Measurements from ENCODE around the gene ITPR1. TPM values are rescaled to one million over a fixed set of nuclear protein-coding genes. Genes with fewer than 3 reads are reported as not detected.

The ITPR1 gene
- total and polyA plus RNA-seq, 2 of the 4 experiments (the other 2 are of a cell fraction) = 1.8 to 5.7 TPM

- Histone ChIP-seq H2BK20ac (ENCODE audit: low read depth, low read length) (no peak overlapping the region), H3K4me1 (ENCODE audit: control insufficient read depth, insufficient read depth, low read length) (no peaks in the 10 kb centered on the region), H4K20me1 (ENCODE audit: insufficient read depth, low read length) (no peaks in the 10 kb centered on the region), H3K4me2 (ENCODE audit: low read depth, low read length) (no peak overlapping the region), H2BK5ac (ENCODE audit: low read depth, low read length, poor library complexity, severe bottlenecking) (no peak overlapping the region), H2BK15ac (ENCODE audit: low read depth, low read length) (no peak overlapping the region), H3K4ac (ENCODE audit: low read depth, low read length) (no peak overlapping the region), H2BK120ac (ENCODE audit: low read depth, low read length) (no peak overlapping the region), H3K9me1 (ENCODE audit: insufficient read depth, low read length) (no peaks in the 10 kb centered on the region), H4K8ac (ENCODE audit: low read depth in 2 of 2, low read length in 2 of 2) (no peak overlapping the region), H3K4me3 (ENCODE audit: insufficient read depth, low read depth, low read length) (no peak overlapping the region), H3K79me1 (ENCODE audit: low read depth in 1 of 2, low read length in 2 of 2) (peaks cover 6 to 7% of the 10 kb centered on the region in 2 experiments), H3K56ac (ENCODE audit: extremely low read depth, insufficient read depth, low read length) (no peak overlapping the region), H3K14ac (replicated peaks; ENCODE audit: low read depth, low read length) (no peak overlapping the region), H3K9ac (ENCODE audit: low read depth, low read length) (no peak overlapping the region), H3K18ac (ENCODE audit: low read depth, low read length) (no peak overlapping the region), H3K27me3 (ENCODE audit: control insufficient read depth, insufficient read depth, low read length) (no peaks in the 10 kb centered on the region), H2AK9ac (replicated peaks; ENCODE audit: low read depth, low read length, poor library complexity) (no peak overlapping the region), H3K27ac (ENCODE audit: insufficient read depth, low read length) (no peak overlapping the region), H4K5ac (ENCODE audit: low read depth, low read length) (no peak overlapping the region), H3K23ac (ENCODE audit: low read depth, low read length) (no peak overlapping the region), H3K9me3 (ENCODE audit: control insufficient read depth, insufficient read depth, low read length) (no peaks in the 10 kb centered on the region), H2AK5ac (ENCODE audit: low read depth, low read length) (no peak overlapping the region), H2AFZ (replicated peaks; ENCODE audit: low read length, poor library complexity) (no peak overlapping the region), H3K36me3 (ENCODE audit: control insufficient read depth, insufficient read depth, low read length) (no peaks in the 10 kb centered on the region), H4K91ac (ENCODE audit: insufficient read depth, low read depth, low read length) (no peak overlapping the region)
- intact Hi-C loops (cut with micrococcal nuclease) = no loop called here
- no peak for DNase-seq
- no TSS peak for BruUV-seq (replicated peaks)
- ATAC-seq (ENCODE audit: low read depth) = no peak
- WGBS, 2 experiments (ENCODE audit: extremely low coverage in 2 of 2, insufficient read length in 1 of 2) = no CpG with 5 or more reads among the region's 1 CpG
- in situ Hi-C loops (cut with MboI; ENCODE audit: low sequenced_read_pairs) = no loop called here
- POLR2A ChIA-PET (ENCODE audit: unreplicated experiment) = no interaction called here
- dilution Hi-C loops (cut with HindIII; ENCODE audit: low sequenced_read_pairs, unreplicated experiment) = no loop called here
- CTCF ChIA-PET = no interaction called here
- no peak for TF ChIP-seq RFX5 (IDR thresholded peaks at IDR 0.05; ENCODE audit: low read depth, low read length)
- TF ChIP-seq CEBPB (IDR thresholded peaks at IDR 0.05; ENCODE audit: low read depth, low read length) = no peak
- no peak for TF ChIP-seq FOS (IDR thresholded peaks at IDR 0.05; ENCODE audit: low read depth, low read length)
- TF ChIP-seq BHLHE40 (IDR thresholded peaks at IDR 0.05; ENCODE audit: low read depth, low read length) = no peak
- TF ChIP-seq, protein P1, sequence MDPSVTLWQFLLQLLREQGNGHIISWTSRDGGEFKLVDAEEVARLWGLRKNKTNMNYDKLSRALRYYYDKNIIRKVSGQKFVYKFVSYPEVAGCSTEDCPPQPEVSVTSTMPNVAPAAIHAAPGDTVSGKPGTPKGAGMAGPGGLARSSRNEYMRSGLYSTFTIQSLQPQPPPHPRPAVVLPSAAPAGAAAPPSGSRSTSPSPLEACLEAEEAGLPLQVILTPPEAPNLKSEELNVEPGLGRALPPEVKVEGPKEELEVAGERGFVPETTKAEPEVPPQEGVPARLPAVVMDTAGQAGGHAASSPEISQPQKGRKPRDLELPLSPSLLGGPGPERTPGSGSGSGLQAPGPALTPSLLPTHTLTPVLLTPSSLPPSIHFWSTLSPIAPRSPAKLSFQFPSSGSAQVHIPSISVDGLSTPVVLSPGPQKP (IDR thresholded peaks at IDR 0.05; ENCODE audit: borderline replicate concordance, low read depth, low read length) = no peak
Measured at GRCh38 chr3:4464576-4464975, 28.6 kb upstream of the ITPR1 start.
